Caco-2 (cell line): Measurements from ENCODE around the gene PITX3. TPM values are rescaled to one million over a fixed set of nuclear protein-coding genes. Genes with fewer than 3 reads are reported as not detected.

Experiments used
- BruUV-seq: library from RNA; stranded (reverse); fragments of 400-500 nt; replicated peaks from 2 replicates; lab custom pipeline; 2021; lab: Mats Ljungman, UMichigan
- CTCF ChIA-PET: fragments of 300-600 bp; sonication (Branson Sonifier 250); formaldehyde crosslinking; loops from one replicate; lab custom pipeline; 2022; ENCODE audit warnings: antibody characterized with exemption; lab: Charles Lee
- POLR2A ChIA-PET: fragments of 300-600 bp; sonication (Branson Sonifier 250); formaldehyde crosslinking; loops from one replicate; lab custom pipeline; 2022; ENCODE audit warnings: antibody characterized with exemption; lab: Charles Lee
- DNase-seq, 2 experiments: peaks; one replicate each; pipeline versions ENCODE4 v3.0.0 to v3.0.0-alpha.2; 2020 to 2022
- H3K27me3 ChIP-seq: replicated peaks from 2 replicates; pipeline ENCODE4 v1.6.0; 2011; ENCODE audit warnings: low read length; ENCODE audit not compliant: control insufficient read depth, insufficient read depth
- H3K36me3 ChIP-seq: 2 replicates; pipeline ENCODE4 v1.5.1; 2011; ENCODE audit warnings: low read length; ENCODE audit not compliant: control insufficient read depth, insufficient read depth
- H3K4me1 ChIP-seq: fragments of 250-450 bp; sonication (Bioruptor Pico); 2 replicates; pipeline ENCODE4 v1.5.1; 2020; ENCODE audit warnings: mild to moderate bottlenecking
- H3K4me3 ChIP-seq: 2 replicates; pipeline ENCODE4 v1.5.1; 2011; ENCODE audit warnings: low read depth, mild to moderate bottlenecking, control low read depth, low read length
- H3K9me3 ChIP-seq: fragments of 250-450 bp; sonication (Bioruptor Pico); 2 replicates; pipeline ENCODE4 v1.5.1; 2020; ENCODE audit warnings: mild to moderate bottlenecking, moderate library complexity
- H3K27ac Mint-ChIP-seq: one replicate; pipeline ENCODE4 v1.8.0; 2022; ENCODE audit warnings: mixed read lengths; ENCODE audit not compliant: unreplicated experiment
- H3K27me3 Mint-ChIP-seq: one replicate; pipeline ENCODE4 v1.8.0; 2022; ENCODE audit warnings: mixed read lengths; ENCODE audit not compliant: insufficient read depth, unreplicated experiment
- H3K36me3 Mint-ChIP-seq: one replicate; pipeline ENCODE4 v1.8.0; 2022; ENCODE audit warnings: mild to moderate bottlenecking, mixed read lengths; ENCODE audit not compliant: insufficient read depth, unreplicated experiment
- H3K4me1 Mint-ChIP-seq: one replicate; pipeline ENCODE4 v1.8.0; 2022; ENCODE audit warnings: low read depth, mixed read lengths; ENCODE audit not compliant: unreplicated experiment
- H3K4me3 Mint-ChIP-seq: one replicate; pipeline ENCODE4 v1.8.0; 2022; ENCODE audit warnings: mild to moderate bottlenecking, moderate library complexity, mixed read lengths; ENCODE audit not compliant: unreplicated experiment
- H3K9me3 Mint-ChIP-seq: one replicate; pipeline ENCODE4 v1.8.0; 2022; ENCODE audit warnings: mixed read lengths; ENCODE audit not compliant: unreplicated experiment
- CTCF ChIP-seq, 2 experiments: fragments of 200-600 bp in 1 of 2; IDR thresholded peaks; 1 replicate in 1 of 2; 2 replicates in 1 of 2; pipeline versions ENCODE4 v1.5.1 to v1.8.0; 2011 to 2022; ENCODE audit warnings: antibody characterized with exemption in 1 of 2, control low read depth in 1 of 2, inconsistent platforms in 1 of 2, low read depth in 1 of 2, low read length in 1 of 2, mild to moderate bottlenecking in 1 of 2, moderate library complexity in 1 of 2; ENCODE audit not compliant: insufficient read depth in 1 of 2, severe bottlenecking in 1 of 2, unreplicated experiment in 1 of 2
- intact Hi-C: fragments of 100-400 bp; cut with micrococcal nuclease; formaldehyde crosslinking; loops from one replicate; pipeline ENCODE4 v1.10.0; 2022; ENCODE audit not compliant: unreplicated experiment
- total RNA-seq: library from RNA; stranded (reverse); gene quantifications from 2 replicates; pipeline ENCODE4 v1.2.3, GENCODE V29; 2022

PITX3 gene
- total RNA-seq, 1 experiment from 2014 or later = not detected

- no peaks in the 10 kb centered on the region for H3K27me3 Mint-ChIP-seq
- no peak overlapping the region for H3K27ac Mint-ChIP-seq
- CTCF ChIA-PET = interaction anchor here (1.0 kb wide), 1 partner anchor 80 kb away, joined by 4 read pairs; no protein-coding TSS in a partner anchor
- peaks cover 26% of the 10 kb centered on the region for H3K36me3 Mint-ChIP-seq
- no peaks in the 10 kb centered on the region for H3K4me1 ChIP-seq
- no peaks in the 10 kb centered on the region for H3K27me3 ChIP-seq
- no peak overlapping the region for H3K4me3 ChIP-seq
- H3K9me3 ChIP-seq = no peaks in the 10 kb centered on the region
- POLR2A ChIA-PET = no interaction called here
- H3K9me3 Mint-ChIP-seq = no peaks in the 10 kb centered on the region
- peaks cover 7% of the 10 kb centered on the region for H3K4me1 Mint-ChIP-seq
- no peak overlapping the region for H3K4me3 Mint-ChIP-seq
- H3K36me3 ChIP-seq = peaks cover 2% of the 10 kb centered on the region
- no TSS peak for BruUV-seq
- TF ChIP-seq CTCF (IDR thresholded peaks at IDR 0.05; ENCODE audit: insufficient read depth in 1 of 2, low read depth in 1 of 2, low read length in 1 of 2, severe bottlenecking in 1 of 2, unreplicated experiment in 1 of 2) = no peak
- intact Hi-C loops = no loop called here
- no peak for DNase-seq
Observed at GRCh38 chr10:102266670-102267069, 25.4 kb upstream of the PITX3 start.

DNA sequence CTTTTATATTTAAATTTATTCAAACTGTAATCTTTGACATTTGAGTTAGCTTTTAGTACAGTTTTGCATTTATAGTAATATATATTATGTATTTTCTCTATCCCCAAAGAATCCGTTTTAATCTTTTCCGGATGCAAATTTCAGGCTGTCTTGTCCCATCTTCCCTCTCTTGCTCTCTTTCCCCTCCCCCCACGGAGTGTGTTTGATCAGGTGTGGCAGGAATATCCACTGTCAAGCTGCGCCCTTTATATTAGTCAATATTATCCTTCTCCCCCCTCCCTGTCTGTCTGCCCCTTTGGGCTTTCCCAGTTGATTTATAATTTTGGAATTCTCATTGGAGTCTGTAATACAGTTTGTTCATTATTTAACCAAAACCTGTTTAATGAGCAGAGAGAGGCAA lies 23.1 kb upstream of the PITX3 start:
- Histone ChIP-seq H3K9me3 (no peaks in the 10 kb centered on the region), H3K4me1 (no peaks in the 10 kb centered on the region), H3K4me3 (no peak overlapping the region), H3K36me3 (peaks cover 2% of the 10 kb centered on the region), H3K27me3 (no peaks in the 10 kb centered on the region)
- ChIA-PET POLR2A (no interaction called here), CTCF (interaction anchor here (0.6 kb wide), 1 partner anchor 33 kb away, joined by 3 read pairs; no protein-coding TSS in a partner anchor)
- H3K27me3 Mint-ChIP-seq = no peaks in the 10 kb centered on the region
- no peak overlapping the region for H3K27ac Mint-ChIP-seq
- no TSS peak for BruUV-seq
- TF ChIP-seq CTCF (IDR thresholded peaks at IDR 0.05; ENCODE audit: insufficient read depth in 1 of 2, low read depth in 1 of 2, low read length in 1 of 2, severe bottlenecking in 1 of 2, unreplicated experiment in 1 of 2) = no peak
- no peaks in the 10 kb centered on the region for H3K9me3 Mint-ChIP-seq
- intact Hi-C loops = no loop called here
- DNase-seq = no peak
- peaks cover 7% of the 10 kb centered on the region for H3K4me1 Mint-ChIP-seq
- no peak overlapping the region for H3K4me3 Mint-ChIP-seq
- peaks cover 40% of the 10 kb centered on the region for H3K36me3 Mint-ChIP-seq

DNA sequence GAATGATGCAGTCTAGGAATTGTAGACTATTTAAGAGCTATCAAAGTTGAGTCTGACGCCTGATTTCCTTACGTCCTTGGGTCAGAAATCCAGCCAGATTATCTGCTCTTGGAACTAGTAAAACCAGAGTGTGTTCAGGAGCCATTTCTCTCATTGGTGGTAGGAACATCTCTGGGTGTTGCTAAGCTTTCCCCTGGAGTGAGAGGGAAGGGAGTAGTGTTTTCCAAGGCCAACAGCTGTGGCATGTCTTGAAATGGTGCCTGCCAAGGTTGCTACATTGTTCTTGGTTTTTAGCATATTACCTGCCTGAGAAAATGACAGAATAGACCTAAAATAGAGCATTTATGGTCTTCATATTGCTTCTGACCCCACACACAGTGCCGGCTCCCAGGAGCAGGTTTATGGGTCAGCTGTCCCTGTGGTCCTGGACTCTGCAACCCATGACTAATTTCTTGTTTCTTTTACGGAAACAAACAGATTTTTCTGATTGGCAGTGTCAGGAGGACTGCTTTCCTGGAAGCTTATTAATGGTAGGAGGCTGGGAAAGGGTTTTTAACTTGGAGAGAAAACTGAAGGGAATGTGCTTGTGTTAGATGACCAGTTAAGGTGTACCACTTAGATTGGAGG lies 21.5 kb upstream of the PITX3 start:
- peaks cover 40% of the 10 kb centered on the region for H3K36me3 Mint-ChIP-seq
- H3K4me3 ChIP-seq = no peak overlapping the region
- intact Hi-C loops = no loop called here
- H3K9me3 ChIP-seq = no peaks in the 10 kb centered on the region
- POLR2A ChIA-PET = no interaction called here
- H3K4me1 Mint-ChIP-seq = peaks cover 7% of the 10 kb centered on the region
- no TSS peak for BruUV-seq
- H3K4me3 Mint-ChIP-seq = no peak overlapping the region
- peaks cover 2% of the 10 kb centered on the region for H3K36me3 ChIP-seq
- DNase-seq = no peak
- TF ChIP-seq CTCF (IDR thresholded peaks at IDR 0.05; ENCODE audit: insufficient read depth in 1 of 2, low read depth in 1 of 2, low read length in 1 of 2, severe bottlenecking in 1 of 2, unreplicated experiment in 1 of 2) = no peak
- H3K27ac Mint-ChIP-seq = no peak overlapping the region
- H3K9me3 Mint-ChIP-seq = no peaks in the 10 kb centered on the region
- H3K27me3 Mint-ChIP-seq = no peaks in the 10 kb centered on the region
- H3K27me3 ChIP-seq = no peaks in the 10 kb centered on the region
- CTCF ChIA-PET = no interaction called here
- no peaks in the 10 kb centered on the region for H3K4me1 ChIP-seq
